Thyroid gland (tissue), 4 donors: ENCODE measurements around the gene SFSWAP.

Experiments
- CTCF ChIP-seq, 6 experiments: fragments of 200-600 bp in 3 of 6; fragments of 450-650 bp in 3 of 6; sonication (generic) in 3 of 6; IDR thresholded peaks; one replicate each; pipeline ENCODE4 v1.5.1; 2016 to 2019; ENCODE audit warnings: antibody characterized with exemption in 6 of 6, mild to moderate bottlenecking in 2 of 6, inconsistent platforms in 1 of 6, moderate library complexity in 1 of 6
- POLR2A ChIP-seq, 2 donors: fragments of 450-650 bp; IDR thresholded peaks; one replicate each; pipeline ENCODE4 v1.6.1; 2017; ENCODE audit warnings: antibody characterized with exemption in 2 of 2, mild to moderate bottlenecking in 2 of 2, moderate library complexity in 1 of 2

DNA sequence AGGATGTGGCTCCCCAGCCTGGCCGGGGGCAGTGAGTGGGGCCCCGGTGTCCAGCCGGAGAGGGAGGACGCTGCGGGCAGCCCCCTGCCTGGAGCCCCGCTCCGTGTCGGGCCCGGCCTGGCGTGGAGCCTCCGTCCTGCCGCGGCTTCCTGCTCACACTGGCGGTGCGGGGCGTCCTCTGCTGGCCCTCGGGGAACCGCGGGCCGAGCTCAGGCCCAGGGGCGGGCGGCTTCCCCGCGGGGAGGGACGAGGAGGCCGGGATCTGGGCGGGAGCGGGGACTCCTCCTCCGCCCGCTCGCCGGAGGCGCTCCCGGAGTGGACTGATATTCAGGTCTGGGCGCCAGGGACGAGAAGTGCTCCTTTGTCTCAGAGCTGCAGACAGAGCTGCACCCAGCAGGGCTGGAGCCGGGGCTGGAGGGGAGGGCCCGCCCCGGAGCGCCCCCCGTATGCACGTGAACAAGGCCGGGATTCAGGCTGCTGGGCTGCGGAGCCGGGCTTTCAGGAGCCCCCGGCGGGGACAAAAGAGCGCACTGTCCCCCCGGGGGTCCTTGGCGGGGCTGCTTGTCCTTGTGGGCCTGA lies 119.5 kb downstream of the SFSWAP start:
- TF ChIP-seq CTCF (IDR thresholded peaks at IDR 0.05) (peak in 4 of 6 experiments; percentile 12 to 47 (median 44)), POLR2A (IDR thresholded peaks at IDR 0.05) (no peak)
